Natural killer cell treated with Interleukin-12 subunit alpha and Interleukin-12 subunit beta and Interleukin-15 and Interleukin-18, amount 100 ng/mL, for 72 hours (primary cell): ENCODE measurements around the gene ST7L. TPM values are rescaled to one million over a fixed set of nuclear protein-coding genes. Genes with fewer than 3 reads are reported as not detected.

ENCODE experiments used
- ATAC-seq, 2 donors: fragments of 150-1000 bp; cut with Tn5 transposase in 1 of 2; sonication (Bioruptor Pico), chemical (Tn5 transposase) in 1 of 2; 2 replicates each; pipeline ENCODE4 v1.10.0; 2021
- DNase-seq: peaks from one replicate; pipeline ENCODE4 v3.0.0; 2022; ENCODE audit warnings: low spot score
- H3K27ac Mint-ChIP-seq, 2 donors: 1 replicate in 1 of 2; 2 replicates in 1 of 2; pipeline ENCODE4 v1.8.0; 2022; ENCODE audit warnings: mixed read lengths in 2 of 2, mild to moderate bottlenecking in 1 of 2, moderate library complexity in 1 of 2
- H3K27me3 Mint-ChIP-seq, 2 donors: 1 replicate in 1 of 2; 2 replicates in 1 of 2; pipeline ENCODE4 v1.8.0; 2022; ENCODE audit warnings: mixed read lengths in 2 of 2
- H3K36me3 Mint-ChIP-seq: one replicate; pipeline ENCODE4 v1.8.0; 2022; ENCODE audit warnings: mixed read lengths
- H3K4me1 Mint-ChIP-seq, 2 donors: 1 replicate in 1 of 2; 2 replicates in 1 of 2; pipeline ENCODE4 v1.8.0; 2022; ENCODE audit warnings: low read depth in 2 of 2, mixed read lengths in 2 of 2, mild to moderate bottlenecking in 1 of 2
- H3K4me3 Mint-ChIP-seq: one replicate; pipeline ENCODE4 v1.8.0; 2022; ENCODE audit warnings: mixed read lengths
- H3K9me3 Mint-ChIP-seq: 2 replicates; pipeline ENCODE4 v1.8.0; 2022; ENCODE audit warnings: mixed read lengths
- total RNA-seq, 2 donors: library from RNA; stranded (reverse); gene quantifications; one replicate each; pipeline ENCODE4 v1.2.3, GENCODE V29; 2022

ST7L gene
- total RNA-seq, 2 donors from 2014 or later: 11.9 to 19.2 TPM

DNA sequence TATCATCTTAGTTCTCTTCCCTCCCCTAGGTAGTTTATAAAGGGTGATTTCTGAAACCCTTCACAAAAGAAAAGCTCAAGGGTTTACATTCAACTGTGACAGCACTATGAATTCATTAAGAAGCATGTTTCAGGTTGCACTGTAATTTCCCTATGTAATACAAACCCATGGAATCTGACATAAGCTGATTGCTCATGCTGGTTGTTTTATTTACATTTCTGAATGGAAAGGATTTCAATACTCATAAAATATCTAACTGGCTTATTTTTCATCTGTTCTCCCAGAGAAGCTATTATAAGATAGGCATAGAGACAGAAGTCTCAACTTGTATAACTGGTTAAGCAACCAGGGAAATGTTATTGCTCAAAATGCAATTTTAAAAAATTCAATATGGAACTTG is 89.6 kb downstream of the ST7L start:
- H3K27me3 Mint-ChIP-seq: no peaks in the 10 kb centered on the region
- no peak overlapping the region for H3K27ac Mint-ChIP-seq
- H3K9me3 Mint-ChIP-seq: no peaks in the 10 kb centered on the region
- ATAC-seq (no peak), DNase-seq (no peak)
- H3K36me3 Mint-ChIP-seq: no peaks in the 10 kb centered on the region
- no peak overlapping the region for H3K4me3 Mint-ChIP-seq
- H3K4me1 Mint-ChIP-seq: no peaks in the 10 kb centered on the region

DNA sequence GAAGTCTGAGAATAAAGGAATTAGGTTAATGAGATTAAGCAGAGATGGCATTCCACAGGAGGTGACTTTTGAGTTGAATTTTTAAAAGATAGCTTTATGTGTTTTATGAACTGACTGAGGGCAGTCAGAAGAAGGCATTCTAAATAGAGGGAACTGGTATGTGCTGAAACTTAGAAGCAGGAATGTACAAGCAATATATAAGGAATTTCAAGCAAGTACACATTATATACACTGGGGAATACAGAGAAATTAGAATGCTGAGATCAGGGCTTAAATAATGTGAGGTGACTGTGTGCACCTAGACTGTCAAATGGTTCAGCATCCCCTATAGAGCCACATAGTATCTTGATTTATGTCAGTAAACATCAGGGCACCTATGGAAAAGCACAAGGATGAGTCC is 90.9 kb downstream of the ST7L start:
- Mint-ChIP-seq H3K27ac (no peak overlapping the region), H3K9me3 (no peaks in the 10 kb centered on the region), H3K27me3 (no peaks in the 10 kb centered on the region), H3K4me3 (no peak overlapping the region), H3K36me3 (no peaks in the 10 kb centered on the region), H3K4me1 (no peaks in the 10 kb centered on the region)
- DNase-seq (no peak), ATAC-seq (no peak)

DNA sequence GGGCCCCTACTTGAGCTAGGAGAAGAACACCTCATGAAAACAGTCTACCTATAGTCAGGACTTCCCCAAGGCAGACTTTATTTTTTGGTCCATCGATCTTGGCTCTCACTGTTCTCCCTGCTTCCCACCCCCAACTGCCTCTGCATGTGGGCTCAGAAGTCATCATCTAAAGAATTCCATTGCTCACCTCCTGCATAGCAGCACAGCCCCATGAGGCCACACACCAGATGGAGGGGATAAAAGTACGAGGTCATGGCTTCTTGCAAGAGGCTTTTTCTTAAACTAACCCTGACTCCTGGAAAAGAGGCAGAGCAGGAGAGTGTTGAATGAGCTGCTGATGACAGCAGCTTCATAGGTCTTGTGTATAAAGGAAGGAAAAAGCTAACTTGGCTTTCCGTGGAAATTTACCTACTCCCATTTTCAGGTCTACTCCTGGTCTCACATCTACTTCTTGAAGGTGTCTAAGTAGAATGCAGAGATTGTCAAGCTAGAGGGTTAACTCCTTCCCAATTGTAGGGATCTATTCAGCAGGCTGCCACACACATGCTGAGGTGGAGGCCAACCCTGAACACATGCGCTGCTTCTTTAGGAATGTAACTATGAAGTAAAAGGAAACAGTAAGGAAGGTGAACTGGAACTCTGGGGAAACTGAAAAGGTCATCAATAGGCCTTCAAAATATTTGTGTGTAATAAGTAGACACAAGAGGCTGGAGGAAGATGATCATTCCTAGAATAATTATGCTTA is 91.5 kb downstream of the ST7L start:
- Mint-ChIP-seq H3K4me1 (no peaks in the 10 kb centered on the region), H3K27me3 (no peaks in the 10 kb centered on the region), H3K4me3 (no peak overlapping the region), H3K36me3 (no peaks in the 10 kb centered on the region), H3K9me3 (no peaks in the 10 kb centered on the region), H3K27ac (no peak overlapping the region)
- ATAC-seq (no peak), DNase-seq (no peak)

DNA sequence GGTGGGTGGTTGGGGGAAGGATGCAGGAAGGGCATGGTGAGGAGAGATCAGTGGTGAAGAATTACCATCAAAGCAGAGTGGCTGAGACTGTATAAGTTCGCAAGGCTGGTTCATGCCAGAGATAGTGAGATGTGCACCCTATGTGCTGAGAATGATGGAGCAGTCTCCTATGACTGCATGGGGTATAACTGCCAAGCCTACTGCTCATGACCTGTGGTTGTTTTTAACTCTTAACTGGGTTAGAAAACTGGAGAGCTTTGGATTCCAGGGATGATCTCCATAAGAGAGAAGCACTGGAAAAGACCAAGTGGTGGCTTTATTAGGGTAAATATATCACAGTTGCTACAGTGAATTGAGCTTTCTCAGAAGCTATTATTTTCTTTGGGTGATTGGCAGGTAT is 94.0 kb downstream of the ST7L start:
- Mint-ChIP-seq H3K27me3 (no peaks in the 10 kb centered on the region), H3K4me3 (no peak overlapping the region), H3K27ac (no peak overlapping the region), H3K36me3 (no peaks in the 10 kb centered on the region), H3K4me1 (no peaks in the 10 kb centered on the region), H3K9me3 (no peaks in the 10 kb centered on the region)
- DNase-seq: no peak
- ATAC-seq: no peak

DNA sequence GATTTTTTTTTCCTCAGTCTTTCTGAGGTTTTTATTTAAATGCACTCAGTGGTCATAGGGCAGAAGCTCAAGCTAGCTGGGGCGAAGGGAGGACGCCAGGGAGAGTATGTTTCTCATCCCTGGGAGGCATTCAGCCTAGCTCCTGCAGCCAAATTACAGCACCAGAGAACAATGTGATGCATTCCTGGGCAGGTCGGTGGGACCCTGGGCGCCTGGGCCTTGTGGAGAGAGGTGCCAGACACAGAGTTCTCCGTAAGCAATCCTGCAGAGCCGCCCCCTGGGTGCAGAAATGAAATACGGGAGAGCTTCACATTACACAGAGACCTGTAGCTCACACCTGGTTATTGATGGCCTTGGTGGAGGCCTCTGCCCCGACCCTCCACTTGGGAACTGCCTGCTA is 94.7 kb downstream of the ST7L start:
- Mint-ChIP-seq H3K9me3 (no peaks in the 10 kb centered on the region), H3K27me3 (no peaks in the 10 kb centered on the region), H3K36me3 (no peaks in the 10 kb centered on the region), H3K27ac (no peak overlapping the region), H3K4me1 (no peaks in the 10 kb centered on the region), H3K4me3 (no peak overlapping the region)
- DNase-seq (no peak), ATAC-seq (no peak)

DNA sequence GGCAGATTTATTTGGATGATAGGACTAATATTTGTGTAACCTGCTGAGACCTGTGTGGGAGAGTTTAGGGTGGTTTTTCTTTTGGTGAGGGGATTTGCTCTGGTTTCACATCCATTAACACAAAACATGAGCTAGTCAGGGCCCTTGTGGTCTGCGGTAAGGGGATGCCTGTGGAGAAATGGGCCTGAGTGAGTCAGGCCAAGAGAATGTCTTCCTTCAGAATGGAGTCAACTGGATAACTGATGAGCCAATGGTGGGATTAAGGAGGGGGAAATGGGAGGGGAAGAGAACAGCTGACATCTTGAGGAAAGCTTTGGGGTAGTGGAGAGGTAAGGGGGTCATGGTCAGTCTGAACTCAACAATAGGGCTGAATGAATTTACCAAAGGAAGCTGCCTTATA is 96.3 kb downstream of the ST7L start:
- Mint-ChIP-seq H3K4me3 (no peak overlapping the region), H3K4me1 (no peaks in the 10 kb centered on the region), H3K9me3 (no peaks in the 10 kb centered on the region), H3K36me3 (no peaks in the 10 kb centered on the region), H3K27ac (no peak overlapping the region), H3K27me3 (no peaks in the 10 kb centered on the region)
- DNase-seq (no peak), ATAC-seq (no peak)

DNA sequence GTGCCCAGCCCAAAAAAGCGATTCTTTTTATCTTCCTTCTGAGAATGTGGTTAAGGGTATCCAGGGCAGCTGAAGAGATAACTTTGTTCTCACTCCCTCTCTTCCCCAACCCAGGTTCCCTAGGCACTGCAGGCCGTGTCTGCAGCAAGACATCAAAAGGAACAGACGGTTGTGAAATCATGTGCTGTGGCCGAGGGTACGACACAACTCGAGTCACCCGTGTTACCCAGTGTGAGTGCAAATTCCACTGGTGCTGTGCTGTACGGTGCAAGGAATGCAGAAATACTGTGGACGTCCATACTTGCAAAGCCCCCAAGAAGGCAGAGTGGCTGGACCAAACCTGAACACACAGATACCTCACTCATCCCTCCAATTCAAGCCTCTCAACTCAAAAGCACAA is 98.8 kb downstream of the ST7L start:
- no peak overlapping the region for H3K27ac Mint-ChIP-seq
- H3K36me3 Mint-ChIP-seq: no peaks in the 10 kb centered on the region
- peaks cover 0 to 3% of the 10 kb centered on the region in 2 donors for H3K27me3 Mint-ChIP-seq
- H3K9me3 Mint-ChIP-seq: no peaks in the 10 kb centered on the region
- DNase-seq (no peak), ATAC-seq (no peak)
- no peaks in the 10 kb centered on the region for H3K4me1 Mint-ChIP-seq
- no peak overlapping the region for H3K4me3 Mint-ChIP-seq

DNA sequence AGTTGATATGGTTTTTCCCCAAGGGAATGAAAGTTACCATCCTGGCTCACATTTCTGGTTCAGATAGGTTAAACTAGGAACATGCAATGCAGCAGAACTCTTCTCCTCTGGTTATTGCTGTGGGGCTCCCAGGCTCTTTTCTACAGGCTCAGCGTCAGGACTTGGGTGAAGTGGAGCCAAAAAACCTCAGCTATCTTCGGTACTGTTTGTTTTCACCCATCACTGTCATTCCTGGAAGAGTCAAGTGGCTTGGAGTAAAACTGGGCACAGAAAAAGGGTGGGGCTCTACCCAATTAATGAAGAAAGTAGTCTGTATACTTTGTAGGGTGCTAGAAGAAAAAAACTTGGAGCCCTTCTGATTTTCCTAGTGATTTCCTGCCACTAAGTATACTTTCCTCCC is 100.8 kb downstream of the ST7L start:
- DNase-seq: no peak
- no peak for ATAC-seq
- Mint-ChIP-seq H3K9me3 (no peaks in the 10 kb centered on the region), H3K36me3 (no peaks in the 10 kb centered on the region), H3K27me3 (peaks cover 0 to 3% of the 10 kb centered on the region in 2 donors), H3K27ac (no peak overlapping the region), H3K4me1 (no peaks in the 10 kb centered on the region), H3K4me3 (no peak overlapping the region)

DNA sequence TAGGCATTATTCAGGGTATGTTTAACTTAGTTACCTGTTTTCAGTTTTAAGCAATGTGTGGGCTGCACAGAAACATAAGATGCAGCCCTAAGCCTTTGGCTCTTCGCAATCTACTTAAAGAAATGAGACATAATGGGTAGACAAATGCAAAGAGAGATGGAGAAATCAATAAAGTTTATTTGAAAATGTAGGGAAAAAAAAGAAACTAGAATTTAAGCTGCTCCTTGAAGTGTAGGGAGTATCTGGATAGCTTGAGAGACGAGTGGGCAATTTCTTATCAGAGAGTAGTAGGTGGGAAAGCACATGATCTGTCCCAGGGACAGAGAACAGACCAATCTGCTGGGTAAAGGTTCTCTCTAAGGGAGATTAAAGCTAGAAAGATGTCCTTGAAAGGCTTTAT is 101.3 kb downstream of the ST7L start:
- Mint-ChIP-seq H3K4me3 (no peak overlapping the region), H3K9me3 (no peaks in the 10 kb centered on the region), H3K27ac (no peak overlapping the region)

DNA sequence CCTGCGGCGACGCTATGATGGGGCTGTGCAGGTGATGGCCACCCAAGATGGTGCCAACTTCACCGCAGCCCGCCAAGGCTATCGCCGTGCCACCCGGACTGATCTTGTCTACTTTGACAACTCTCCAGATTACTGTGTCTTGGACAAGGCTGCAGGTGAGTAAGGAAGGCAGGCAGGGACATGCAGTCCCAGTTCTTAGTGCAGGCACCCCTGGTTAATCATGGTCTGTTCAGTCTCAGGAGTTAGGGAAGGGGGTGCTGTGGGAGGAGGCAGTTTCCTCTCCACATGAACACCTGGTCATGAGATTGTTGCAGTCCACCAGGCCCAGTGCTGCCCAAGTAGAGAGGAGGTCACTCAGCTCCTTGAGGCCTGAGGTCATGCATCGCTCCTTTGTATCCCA is 101.7 kb downstream of the ST7L start:
- no peaks in the 10 kb centered on the region for H3K36me3 Mint-ChIP-seq
- no peaks in the 10 kb centered on the region for H3K4me1 Mint-ChIP-seq
- DNase-seq (no peak), ATAC-seq (no peak)
- no peak overlapping the region for H3K4me3 Mint-ChIP-seq
- H3K9me3 Mint-ChIP-seq: no peaks in the 10 kb centered on the region
- peaks cover 0 to 3% of the 10 kb centered on the region in 2 donors for H3K27me3 Mint-ChIP-seq
- H3K27ac Mint-ChIP-seq: no peak overlapping the region

More for the DNA sequence above, 101.3 kb downstream of the ST7L start:
- ATAC-seq: no peak
- Mint-ChIP-seq H3K36me3 (no peaks in the 10 kb centered on the region), H3K27me3 (peaks cover 0 to 3% of the 10 kb centered on the region in 2 donors), H3K4me1 (no peaks in the 10 kb centered on the region)
- DNase-seq: no peak

DNA sequence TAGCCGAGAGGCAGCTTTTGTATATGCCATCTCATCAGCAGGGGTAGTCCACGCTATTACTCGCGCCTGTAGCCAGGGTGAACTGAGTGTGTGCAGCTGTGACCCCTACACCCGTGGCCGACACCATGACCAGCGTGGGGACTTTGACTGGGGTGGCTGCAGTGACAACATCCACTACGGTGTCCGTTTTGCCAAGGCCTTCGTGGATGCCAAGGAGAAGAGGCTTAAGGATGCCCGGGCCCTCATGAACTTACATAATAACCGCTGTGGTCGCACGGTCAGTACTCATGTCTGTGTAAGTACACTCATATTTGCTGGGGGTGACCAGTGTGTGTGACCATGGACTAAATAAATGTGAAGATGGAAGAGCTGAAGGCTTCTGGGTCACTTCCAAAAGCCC is 102.8 kb downstream of the ST7L start:
- no peak overlapping the region for H3K4me3 Mint-ChIP-seq
- DNase-seq (no peak), ATAC-seq (no peak)
- no peaks in the 10 kb centered on the region for H3K9me3 Mint-ChIP-seq
- no peaks in the 10 kb centered on the region for H3K4me1 Mint-ChIP-seq
- H3K27me3 Mint-ChIP-seq: peaks cover 0 to 6% of the 10 kb centered on the region in 2 donors
- no peaks in the 10 kb centered on the region for H3K36me3 Mint-ChIP-seq
- H3K27ac Mint-ChIP-seq: no peak overlapping the region

DNA sequence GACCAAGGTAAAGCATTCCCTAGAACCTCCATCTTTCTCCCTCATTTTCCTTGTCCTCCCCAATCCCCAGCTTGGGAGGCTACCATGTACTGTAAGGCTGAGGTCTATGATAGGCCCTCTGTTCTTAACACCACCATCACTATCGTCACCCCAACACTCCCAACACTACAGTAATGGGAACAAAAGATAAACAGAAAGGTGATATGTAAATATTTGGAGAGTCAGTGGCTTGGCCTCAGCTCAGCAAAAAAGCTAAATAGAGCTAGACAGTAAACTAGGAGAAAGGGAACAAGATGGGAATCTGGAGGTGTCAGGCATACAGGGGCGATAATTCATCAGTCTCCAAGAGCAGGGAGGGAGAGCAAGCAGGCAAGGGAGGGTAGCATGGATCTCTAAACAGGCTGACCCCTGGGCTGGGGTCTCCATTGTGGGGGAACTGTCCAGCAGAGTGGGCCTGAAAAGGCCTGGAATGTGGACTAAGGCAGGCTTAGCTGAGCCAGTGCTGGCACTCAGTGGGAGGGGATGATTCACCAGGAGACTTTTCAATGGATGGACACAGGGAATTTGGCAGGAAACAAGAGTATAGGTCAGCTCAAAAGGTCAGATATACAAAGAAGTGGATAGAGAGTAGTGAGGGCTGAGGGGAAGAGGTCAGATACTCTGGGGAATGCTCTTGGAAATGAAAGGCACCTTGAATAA is 103.5 kb downstream of the ST7L start:
- DNase-seq: no peak
- Mint-ChIP-seq H3K36me3 (no peaks in the 10 kb centered on the region), H3K4me1 (no peaks in the 10 kb centered on the region), H3K27me3 (peaks cover 5 to 9% of the 10 kb centered on the region in 2 donors), H3K4me3 (no peak overlapping the region), H3K9me3 (no peaks in the 10 kb centered on the region), H3K27ac (no peak overlapping the region)
- no peak for ATAC-seq

DNA sequence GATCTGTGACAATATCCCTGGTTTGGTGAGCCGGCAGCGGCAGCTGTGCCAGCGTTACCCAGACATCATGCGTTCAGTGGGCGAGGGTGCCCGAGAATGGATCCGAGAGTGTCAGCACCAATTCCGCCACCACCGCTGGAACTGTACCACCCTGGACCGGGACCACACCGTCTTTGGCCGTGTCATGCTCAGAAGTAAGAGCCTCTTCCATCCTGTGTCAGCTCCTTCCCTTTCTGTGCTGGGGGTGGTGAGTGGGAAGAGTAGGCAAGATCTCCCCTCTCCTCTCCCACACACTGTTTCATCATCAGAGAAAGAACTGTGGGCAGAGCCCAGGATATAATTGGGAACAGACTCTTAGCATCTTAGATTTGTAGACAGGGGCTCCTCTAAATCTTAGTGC is 104.0 kb downstream of the ST7L start:
- ATAC-seq: no peak
- H3K27me3 Mint-ChIP-seq: peaks cover 10 to 14% of the 10 kb centered on the region in 2 donors
- DNase-seq: no peak
- H3K4me1 Mint-ChIP-seq: peaks cover 0 to 3% of the 10 kb centered on the region in 2 donors
- no peak overlapping the region for H3K27ac Mint-ChIP-seq
- no peak overlapping the region for H3K4me3 Mint-ChIP-seq
- no peaks in the 10 kb centered on the region for H3K9me3 Mint-ChIP-seq
- H3K36me3 Mint-ChIP-seq: no peaks in the 10 kb centered on the region

DNA sequence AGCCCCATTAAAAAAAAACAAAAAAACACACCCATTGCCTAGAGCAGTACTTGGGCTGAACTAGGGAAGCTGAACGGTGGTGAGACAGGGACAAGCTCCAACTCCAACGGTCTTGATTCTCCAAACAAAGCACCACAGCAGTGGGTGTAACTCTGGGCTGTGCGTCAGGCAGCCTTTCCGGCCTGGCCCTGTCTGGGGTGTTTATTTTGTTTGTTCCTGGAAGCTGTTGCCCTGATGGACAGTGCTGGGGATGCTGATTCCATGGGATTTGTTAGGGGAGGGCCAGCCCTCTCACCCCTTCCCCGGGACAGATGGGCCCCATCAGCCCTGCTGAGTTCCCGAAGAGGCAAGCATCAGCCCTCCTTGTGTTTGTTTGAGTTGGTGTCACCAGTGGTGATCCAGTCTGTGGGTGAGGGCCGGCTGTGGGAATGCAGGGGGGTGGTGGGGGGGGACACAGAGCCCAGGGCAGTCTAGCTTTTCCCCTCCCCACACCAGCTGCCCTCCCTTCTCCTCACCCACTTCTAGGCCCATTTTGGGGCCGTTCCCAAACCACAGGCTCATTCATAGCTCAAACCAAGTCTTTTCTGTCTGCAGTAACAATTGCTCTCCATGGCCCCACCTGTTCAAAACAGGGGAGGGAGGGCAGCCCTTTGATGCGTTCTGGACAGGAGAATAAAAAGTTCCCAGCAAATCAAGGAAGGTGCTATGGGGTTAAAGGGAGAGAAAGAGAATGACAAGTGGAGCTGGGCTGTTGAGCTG is 105.7 kb downstream of the ST7L start:
- Mint-ChIP-seq H3K36me3 (no peaks in the 10 kb centered on the region), H3K4me1 (peaks cover 0 to 6% of the 10 kb centered on the region in 2 donors), H3K4me3 (no peak overlapping the region), H3K27me3 (peaks cover 14 to 18% of the 10 kb centered on the region in 2 donors), H3K9me3 (no peaks in the 10 kb centered on the region), H3K27ac (no peak overlapping the region)
- no peak for ATAC-seq
- no peak for DNase-seq
